K562 (cell line): ENCODE results near the gene FSTL4. TPM values are rescaled to one million over a fixed set of nuclear protein-coding genes. Genes with fewer than 3 reads are reported as not detected.

Experiments used
- ARID2 ChIP-seq: fragments of 450-650 bp; IDR thresholded peaks from 2 replicates; pipeline ENCODE4 v1.6.1; 2017; ENCODE audit warnings: antibody characterized with exemption, mild to moderate bottlenecking
- ATF7 ChIP-seq: fragments of 450-650 bp; IDR thresholded peaks from 2 replicates; pipeline ENCODE4 v1.7.1; 2014; ENCODE audit warnings: mild to moderate bottlenecking, moderate library complexity
- FOXP1 ChIP-seq: sonication (generic); formaldehyde crosslinking; IDR thresholded peaks from 2 replicates; pipeline ENCODE4 v1.8.0; 2022; ENCODE audit warnings: mild to moderate bottlenecking, missing genetic modification reagents
- NEUROD1 ChIP-seq: fragments of 150-350 bp; IDR thresholded peaks from 2 replicates; pipeline ENCODE4 v1.6.1; 2014; ENCODE audit warnings: borderline replicate concordance, low read length, low read depth; ENCODE audit not compliant: partially characterized antibody
- TEAD4 ChIP-seq, 2 experiments: sonication (generic) in 1 of 2; formaldehyde crosslinking in 1 of 2; IDR thresholded peaks; 2 replicates each; pipeline versions ENCODE4 v1.6.1 to v1.8.0; 2012 to 2022; ENCODE audit warnings: borderline replicate concordance in 1 of 2, inconsistent platforms in 1 of 2, low read length in 1 of 2, mild to moderate bottlenecking in 1 of 2, missing genetic modification reagents in 1 of 2
- polyA plus RNA-seq, 8 experiments: library from polyadenylated mRNA; depleted of rRNA in 4 of 8; stranded (reverse) in 5 of 8; unstranded in 3 of 8; fragments of >200 nt; fragmentation: Nextera tagmentation in 2 of 8; fragmentation: Illumina TruSeq in 1 of 8; extraction: Ambion mirVana in 2 of 8; extraction: Trizol in 1 of 8; gene quantifications; 2 replicates each; pipeline versions ENCODE4 v1.2.1 to v1.2.3, GENCODE V29; 2011 to 2014; ENCODE audit warnings: inconsistent platforms in 1 of 8, missing spikeins in 1 of 8
- total RNA-seq, 7 experiments: library from RNA; depleted of rRNA in 6 of 7; stranded (reverse); fragments of >200 nt in 6 of 7; fragmentation: Illumina TruSeq in 2 of 7; extraction: Trizol in 2 of 7; gene quantifications; 2 replicates each; pipeline versions ENCODE4 v1.2.1 to v1.2.3, GENCODE V29; 2011 to 2021; ENCODE audit warnings: low replicate concordance in 1 of 7
- TF ChIP-seq, protein P1 (sequence below), 2 experiments: fragments of 450-650 bp; formaldehyde crosslinking in 1 of 2; IDR thresholded peaks; 2 replicates each; pipeline versions ENCODE4 v1.4.0 to v1.6.1; 2014 to 2020; ENCODE audit warnings: mild to moderate bottlenecking in 2 of 2, borderline replicate concordance in 1 of 2, low read depth in 1 of 2
- TF ChIP-seq, protein P2 (sequence below): IDR thresholded peaks from 2 replicates; pipeline ENCODE4 v1.6.1; 2012; ENCODE audit warnings: low read depth, low read length, improper control_type of control experiment, borderline replicate concordance
- TF ChIP-seq, protein P3 (sequence below): fragments of 450-650 bp; formaldehyde crosslinking; conservative IDR thresholded peaks from 2 replicates; pipeline ENCODE4 v1.4.0; 2022; ENCODE audit warnings: mild to moderate bottlenecking, missing genetic modification characterization
- TF ChIP-seq, protein P4 (sequence below): fragments of 250-450 bp; sonication (Bioruptor Pico); IDR thresholded peaks from 2 replicates; pipeline ENCODE4 v1.4.0; 2020; ENCODE audit warnings: borderline replicate concordance
- TF ChIP-seq, protein P5 (sequence below): sonication (generic); formaldehyde crosslinking; IDR thresholded peaks from 2 replicates; pipeline ENCODE4 v1.8.0; 2022; ENCODE audit warnings: mild to moderate bottlenecking, low read depth, missing genetic modification reagents

FSTL4 gene
- total and polyA plus RNA-seq, 9 of the 15 experiments (the other 6 are each of a cell fraction or from before 2014, with no cell fraction given) = 0.08 to 0.18 (median 0.10) TPM; not detected in 5

DNA sequence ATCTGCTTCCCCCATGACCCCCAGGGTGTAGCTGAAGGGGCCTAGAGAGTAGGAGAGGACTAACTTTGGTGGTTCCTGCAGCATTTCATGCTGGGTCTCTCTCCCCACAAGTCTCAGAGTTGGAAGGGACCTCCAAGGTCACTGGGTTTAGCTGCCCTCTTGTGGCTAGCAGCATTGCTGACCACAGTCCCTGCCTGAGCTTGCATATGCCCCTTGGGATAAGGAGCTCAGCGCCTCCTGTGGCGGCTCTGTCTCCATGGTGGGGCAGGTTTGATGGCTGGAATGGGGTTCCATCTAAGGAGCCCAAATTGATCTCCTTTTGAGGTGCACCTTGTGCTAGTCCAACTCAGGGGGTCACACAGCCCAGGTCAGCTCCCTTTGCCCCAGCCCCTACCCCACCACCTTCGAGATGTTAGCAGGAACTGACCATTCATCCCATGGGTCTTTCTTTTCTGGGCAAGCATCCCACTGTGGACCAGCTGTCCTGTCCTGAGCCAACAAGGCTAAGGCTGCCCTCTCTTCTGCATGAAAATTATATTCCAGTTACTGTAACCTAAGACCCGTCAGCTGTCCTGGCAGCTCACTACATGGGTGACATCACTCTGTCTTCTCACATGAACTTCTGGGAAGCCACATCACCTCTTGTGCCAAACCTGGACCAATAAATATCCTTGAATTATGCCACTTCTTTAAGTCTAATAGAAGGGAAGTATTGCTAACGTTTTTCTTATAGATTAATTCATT lies 364.3 kb downstream of the FSTL4 start (continued):
- TF ChIP-seq, protein P1, sequence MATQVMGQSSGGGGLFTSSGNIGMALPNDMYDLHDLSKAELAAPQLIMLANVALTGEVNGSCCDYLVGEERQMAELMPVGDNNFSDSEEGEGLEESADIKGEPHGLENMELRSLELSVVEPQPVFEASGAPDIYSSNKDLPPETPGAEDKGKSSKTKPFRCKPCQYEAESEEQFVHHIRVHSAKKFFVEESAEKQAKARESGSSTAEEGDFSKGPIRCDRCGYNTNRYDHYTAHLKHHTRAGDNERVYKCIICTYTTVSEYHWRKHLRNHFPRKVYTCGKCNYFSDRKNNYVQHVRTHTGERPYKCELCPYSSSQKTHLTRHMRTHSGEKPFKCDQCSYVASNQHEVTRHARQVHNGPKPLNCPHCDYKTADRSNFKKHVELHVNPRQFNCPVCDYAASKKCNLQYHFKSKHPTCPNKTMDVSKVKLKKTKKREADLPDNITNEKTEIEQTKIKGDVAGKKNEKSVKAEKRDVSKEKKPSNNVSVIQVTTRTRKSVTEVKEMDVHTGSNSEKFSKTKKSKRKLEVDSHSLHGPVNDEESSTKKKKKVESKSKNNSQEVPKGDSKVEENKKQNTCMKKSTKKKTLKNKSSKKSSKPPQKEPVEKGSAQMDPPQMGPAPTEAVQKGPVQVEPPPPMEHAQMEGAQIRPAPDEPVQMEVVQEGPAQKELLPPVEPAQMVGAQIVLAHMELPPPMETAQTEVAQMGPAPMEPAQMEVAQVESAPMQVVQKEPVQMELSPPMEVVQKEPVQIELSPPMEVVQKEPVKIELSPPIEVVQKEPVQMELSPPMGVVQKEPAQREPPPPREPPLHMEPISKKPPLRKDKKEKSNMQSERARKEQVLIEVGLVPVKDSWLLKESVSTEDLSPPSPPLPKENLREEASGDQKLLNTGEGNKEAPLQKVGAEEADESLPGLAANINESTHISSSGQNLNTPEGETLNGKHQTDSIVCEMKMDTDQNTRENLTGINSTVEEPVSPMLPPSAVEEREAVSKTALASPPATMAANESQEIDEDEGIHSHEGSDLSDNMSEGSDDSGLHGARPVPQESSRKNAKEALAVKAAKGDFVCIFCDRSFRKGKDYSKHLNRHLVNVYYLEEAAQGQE (IDR thresholded peaks at IDR 0.05; ENCODE audit: borderline replicate concordance) = peak; percentile 92
- TF ChIP-seq, protein P1 (CRISPR knock-in tag; IDR thresholded peaks at IDR 0.05; ENCODE audit: low read depth) = no peak
- TF ChIP-seq, protein P2, sequence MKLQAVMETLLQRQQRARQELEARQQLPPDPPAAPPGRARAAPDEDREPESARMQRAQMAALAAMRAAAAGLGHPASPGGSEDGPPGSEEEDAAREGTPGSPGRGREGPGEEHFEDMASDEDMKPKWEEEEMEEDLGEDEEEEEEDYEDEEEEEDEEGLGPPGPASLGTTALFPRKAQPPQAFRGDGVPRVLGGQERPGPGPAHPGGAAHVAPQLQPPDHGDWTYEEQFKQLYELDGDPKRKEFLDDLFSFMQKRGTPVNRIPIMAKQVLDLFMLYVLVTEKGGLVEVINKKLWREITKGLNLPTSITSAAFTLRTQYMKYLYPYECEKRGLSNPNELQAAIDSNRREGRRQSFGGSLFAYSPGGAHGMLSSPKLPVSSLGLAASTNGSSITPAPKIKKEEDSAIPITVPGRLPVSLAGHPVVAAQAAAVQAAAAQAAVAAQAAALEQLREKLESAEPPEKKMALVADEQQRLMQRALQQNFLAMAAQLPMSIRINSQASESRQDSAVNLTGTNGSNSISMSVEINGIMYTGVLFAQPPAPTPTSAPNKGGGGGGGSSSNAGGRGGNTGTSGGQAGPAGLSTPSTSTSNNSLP = no peak
- TF ChIP-seq FOXP1 (CRISPR knock-in tag) (no peak), NEUROD1 (peak; percentile 40), ATF7 (peak; percentile 71; the same call in 1 of the 2 replicates), TEAD4 (IDR thresholded peaks at IDR 0.05; ENCODE audit: low read length) (peak; percentile 44), TEAD4 (CRISPR knock-in tag; IDR thresholded peaks at IDR 0.05; ENCODE audit: borderline replicate concordance) (no peak), ARID2 (0 out of 2 replicates have a peak, but pooled peaks have one; percentile 66)
- TF ChIP-seq, protein P3, sequence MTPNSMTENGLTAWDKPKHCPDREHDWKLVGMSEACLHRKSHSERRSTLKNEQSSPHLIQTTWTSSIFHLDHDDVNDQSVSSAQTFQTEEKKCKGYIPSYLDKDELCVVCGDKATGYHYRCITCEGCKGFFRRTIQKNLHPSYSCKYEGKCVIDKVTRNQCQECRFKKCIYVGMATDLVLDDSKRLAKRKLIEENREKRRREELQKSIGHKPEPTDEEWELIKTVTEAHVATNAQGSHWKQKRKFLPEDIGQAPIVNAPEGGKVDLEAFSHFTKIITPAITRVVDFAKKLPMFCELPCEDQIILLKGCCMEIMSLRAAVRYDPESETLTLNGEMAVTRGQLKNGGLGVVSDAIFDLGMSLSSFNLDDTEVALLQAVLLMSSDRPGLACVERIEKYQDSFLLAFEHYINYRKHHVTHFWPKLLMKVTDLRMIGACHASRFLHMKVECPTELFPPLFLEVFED (CRISPR knock-in tag) = no peak
- TF ChIP-seq, protein P4, sequence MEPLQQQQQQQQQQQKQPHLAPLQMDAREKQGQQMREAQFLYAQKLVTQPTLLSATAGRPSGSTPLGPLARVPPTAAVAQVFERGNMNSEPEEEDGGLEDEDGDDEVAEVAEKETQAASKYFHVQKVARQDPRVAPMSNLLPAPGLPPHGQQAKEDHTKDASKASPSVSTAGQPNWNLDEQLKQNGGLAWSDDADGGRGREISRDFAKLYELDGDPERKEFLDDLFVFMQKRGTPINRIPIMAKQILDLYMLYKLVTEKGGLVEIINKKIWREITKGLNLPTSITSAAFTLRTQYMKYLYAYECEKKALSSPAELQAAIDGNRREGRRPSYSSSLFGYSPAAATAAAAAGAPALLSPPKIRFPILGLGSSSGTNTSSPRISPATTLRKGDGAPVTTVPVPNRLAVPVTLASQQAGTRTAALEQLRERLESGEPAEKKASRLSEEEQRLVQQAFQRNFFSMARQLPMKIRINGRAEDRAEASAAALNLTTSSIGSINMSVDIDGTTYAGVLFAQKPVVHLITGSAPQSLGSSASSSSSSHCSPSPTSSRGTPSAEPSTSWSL (CRISPR knock-in tag) = no peak
- TF ChIP-seq, protein P5, sequence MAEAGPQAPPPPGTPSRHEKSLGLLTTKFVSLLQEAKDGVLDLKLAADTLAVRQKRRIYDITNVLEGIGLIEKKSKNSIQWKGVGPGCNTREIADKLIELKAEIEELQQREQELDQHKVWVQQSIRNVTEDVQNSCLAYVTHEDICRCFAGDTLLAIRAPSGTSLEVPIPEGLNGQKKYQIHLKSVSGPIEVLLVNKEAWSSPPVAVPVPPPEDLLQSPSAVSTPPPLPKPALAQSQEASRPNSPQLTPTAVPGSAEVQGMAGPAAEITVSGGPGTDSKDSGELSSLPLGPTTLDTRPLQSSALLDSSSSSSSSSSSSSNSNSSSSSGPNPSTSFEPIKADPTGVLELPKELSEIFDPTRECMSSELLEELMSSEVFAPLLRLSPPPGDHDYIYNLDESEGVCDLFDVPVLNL (CRISPR knock-in tag) = no peak
